ENCODE measurements around the gene RAD50. TPM values are rescaled to one million over a fixed set of nuclear protein-coding genes. Genes with fewer than 3 reads are reported as not detected.
"Not testable (repeated sequence)": the region's sequence is repeated elsewhere in the genome, so short reads cannot be mapped to it uniquely, and the experiment has no call there.

RAD50 gene
- total and polyA plus RNA-seq, 2 donors (not counting 1 experiment from before 2014, with no cell fraction given): 21.5 to 35.7 TPM

GRCh38 chr5:132629230-132629944 lies 72.6 kb downstream of the RAD50 start:
- Histone ChIP-seq H3K36me3 (ENCODE audit: control insufficient read depth, insufficient read depth, low read length) (no peaks in the 10 kb centered on the region), H3K9me3 (ENCODE audit: control insufficient read depth, insufficient read depth, low read depth, low read length) (no peaks in the 10 kb centered on the region), H3K27me3 (ENCODE audit: control insufficient read depth, insufficient read depth, low read length) (no peaks in the 10 kb centered on the region), H3K79me2 (ENCODE audit: control insufficient read depth, insufficient read depth, low read length) (no peaks in the 10 kb centered on the region), H3K4me3 (replicated peaks in 1 of 4; ENCODE audit: control extremely low read depth in 1 of 4, insufficient read depth in 1 of 4, low read depth in 3 of 4, low read length in 4 of 4) (no peak overlapping the region), H3K4me1 (ENCODE audit: control insufficient read depth, extremely low read depth, insufficient read depth, low read length) (no peaks in the 10 kb centered on the region), H3K4me2 (ENCODE audit: extremely low read depth, insufficient read depth, low read length) (no peak overlapping the region), H3K27ac (ENCODE audit: insufficient read depth, low read length) (no peak overlapping the region), H3K9ac (ENCODE audit: insufficient read depth, low read length) (no peak overlapping the region), H2AFZ (ENCODE audit: low read length) (no peak overlapping the region), H4K20me1 (ENCODE audit: control insufficient read depth, extremely low read depth, insufficient read depth, low read length) (no peaks in the 10 kb centered on the region)
- no peak for DNase-seq (ENCODE audit: low read depth in 2 of 2)
- no peak for TF ChIP-seq CTCF (conservative IDR thresholded peaks at IDR 0.05 in 1 of 2, IDR thresholded peaks at IDR 0.05 in 1 of 2; ENCODE audit: low read depth in 1 of 2, low read length in 2 of 2)
- no peak for TF ChIP-seq EZH2 (IDR thresholded peaks at IDR 0.05; ENCODE audit: low read length, missing control alignments)

GRCh38 chr5:132633587-132633986 lies 76.8 kb downstream of the RAD50 start:
- H4K20me1 ChIP-seq (ENCODE audit: control insufficient read depth, extremely low read depth, insufficient read depth, low read length); DNase-seq (ENCODE audit: low read depth in 2 of 2); H3K9me3 ChIP-seq (ENCODE audit: control insufficient read depth, insufficient read depth, low read depth, low read length); H3K27me3 ChIP-seq (ENCODE audit: control insufficient read depth, insufficient read depth, low read length); H3K79me2 ChIP-seq (ENCODE audit: control insufficient read depth, insufficient read depth, low read length); H3K4me1 ChIP-seq (ENCODE audit: control insufficient read depth, extremely low read depth, insufficient read depth, low read length); H3K4me3 ChIP-seq (replicated peaks in 1 of 4; ENCODE audit: control extremely low read depth in 1 of 4, insufficient read depth in 1 of 4, low read depth in 3 of 4, low read length in 4 of 4); H2AFZ ChIP-seq (ENCODE audit: low read length); H3K4me2 ChIP-seq (ENCODE audit: extremely low read depth, insufficient read depth, low read length); H3K9ac ChIP-seq (ENCODE audit: insufficient read depth, low read length); H3K27ac ChIP-seq (ENCODE audit: insufficient read depth, low read length); H3K36me3 ChIP-seq (ENCODE audit: control insufficient read depth, insufficient read depth, low read length): not testable (repeated sequence)

GRCh38 chr5:132635873-132636272 lies 79.1 kb downstream of the RAD50 start:
- no peaks in the 10 kb centered on the region for H3K4me1 ChIP-seq (ENCODE audit: control insufficient read depth, extremely low read depth, insufficient read depth, low read length)
- no peaks in the 10 kb centered on the region for H3K9me3 ChIP-seq (ENCODE audit: control insufficient read depth, insufficient read depth, low read depth, low read length)
- no peaks in the 10 kb centered on the region for H4K20me1 ChIP-seq (ENCODE audit: control insufficient read depth, extremely low read depth, insufficient read depth, low read length)
- H3K4me3 ChIP-seq (replicated peaks in 1 of 4; ENCODE audit: control extremely low read depth in 1 of 4, insufficient read depth in 1 of 4, low read depth in 3 of 4, low read length in 4 of 4): no peak overlapping the region
- no peak overlapping the region for H3K9ac ChIP-seq (ENCODE audit: insufficient read depth, low read length)
- TF ChIP-seq CTCF (conservative IDR thresholded peaks at IDR 0.05 in 1 of 2, IDR thresholded peaks at IDR 0.05 in 1 of 2; ENCODE audit: low read depth in 1 of 2, low read length in 2 of 2) (no peak), EZH2 (IDR thresholded peaks at IDR 0.05; ENCODE audit: low read length, missing control alignments) (no peak)
- no peak overlapping the region for H3K27ac ChIP-seq (ENCODE audit: insufficient read depth, low read length)
- no peak overlapping the region for H3K4me2 ChIP-seq (ENCODE audit: extremely low read depth, insufficient read depth, low read length)
- H3K36me3 ChIP-seq (ENCODE audit: control insufficient read depth, insufficient read depth, low read length): peaks cover 3% of the 10 kb centered on the region
- no peak for DNase-seq (ENCODE audit: low read depth in 2 of 2)
- H2AFZ ChIP-seq (ENCODE audit: low read length): no peak overlapping the region
- no peaks in the 10 kb centered on the region for H3K79me2 ChIP-seq (ENCODE audit: control insufficient read depth, insufficient read depth, low read length)
- no peaks in the 10 kb centered on the region for H3K27me3 ChIP-seq (ENCODE audit: control insufficient read depth, insufficient read depth, low read length)

Data from fibroblast of lung (primary cell).